Heart left ventricle (tissue), 16 donors: ENCODE results near the gene EHBP1L1. TPM values are rescaled to one million over a fixed set of nuclear protein-coding genes. Genes with fewer than 3 reads are reported as not detected.

ENCODE experiments used
- ATAC-seq, 4 donors: fragments of 200-7000 bp; cut with Tn5 transposase; one replicate each; pipeline ENCODE4 v1.9.1; 2020 to 2022; ENCODE audit warnings: moderate library complexity in 4 of 4, mild to moderate bottlenecking in 3 of 4, moderate number of reproducible peaks in 1 of 4
- DNase-seq, 5 donors: peaks; one replicate each; pipeline ENCODE4 v3.0.0-alpha.2; 2020
- H3K27ac ChIP-seq, 12 donors: fragments of 200-600 bp; sonication (generic) in 4 of 12; one replicate each; pipeline versions ENCODE4 v1.5.0 to v1.8.0; 2016 to 2022; ENCODE audit warnings: mild to moderate bottlenecking in 2 of 12
- H3K27me3 ChIP-seq, 9 donors: fragments of 200-600 bp; sonication (generic) in 2 of 9; one replicate each; pipeline versions ENCODE4 v1.5.1 to v1.8.0; 2016 to 2022; ENCODE audit warnings: mild to moderate bottlenecking in 3 of 9
- H3K36me3 ChIP-seq, 9 donors: fragments of 200-600 bp; sonication (generic) in 2 of 9; one replicate each; pipeline versions ENCODE4 v1.5.0 to v1.8.0; 2018 to 2022; ENCODE audit warnings: mild to moderate bottlenecking in 2 of 9
- H3K4me1 ChIP-seq, 12 donors: fragments of 200-600 bp; sonication (generic) in 4 of 12; one replicate each; pipeline versions ENCODE4 v1.5.0 to v1.8.0; 2016 to 2022; ENCODE audit warnings: mild to moderate bottlenecking in 3 of 12
- H3K4me3 ChIP-seq, 12 donors: fragments of 200-600 bp; sonication (generic) in 4 of 12; one replicate each; pipeline versions ENCODE4 v1.5.0 to v1.8.0; 2017 to 2022; ENCODE audit warnings: mild to moderate bottlenecking in 9 of 12, moderate library complexity in 4 of 12
- H3K9me3 ChIP-seq, 12 donors: fragments of 200-600 bp; sonication (generic) in 4 of 12; one replicate each; pipeline versions ENCODE4 v1.5.0 to v1.8.0; 2016 to 2022; ENCODE audit warnings: mild to moderate bottlenecking in 1 of 12
- CTCF ChIP-seq, 12 donors: fragments of 200-600 bp; sonication (generic) in 4 of 12; IDR thresholded peaks; one replicate each; pipeline versions ENCODE4 v1.5.0 to v1.8.0; 2018 to 2022; ENCODE audit warnings: antibody characterized with exemption in 12 of 12, mild to moderate bottlenecking in 5 of 12
- POLR2A ChIP-seq, 2 donors: fragments of 450-650 bp; IDR thresholded peaks; one replicate each; pipeline ENCODE4 v1.6.1; 2017; ENCODE audit warnings: antibody characterized with exemption in 2 of 2, mild to moderate bottlenecking in 2 of 2, moderate library complexity in 2 of 2
- WGBS, 4 donors: extraction: QIAGEN DNeasy Blood & Tissue Kit in 2 of 4; methylation state at CpG; one replicate each; pipeline versions ENCODE4 v1.1.5 to v1.1.7; 2013 to 2018; 5-methylcytosine and 5-hydroxymethylcytosine counted together
- intact Hi-C, 10 donors: fragments of 100-400 bp; cut with DNase I; formaldehyde crosslinking; loops; one replicate each; pipeline versions ENCODE4 v1.11.1 to v1.14.2; 2022
- polyA plus RNA-seq, 2 donors: library from polyadenylated mRNA; stranded (reverse); fragments of 200-250 nt; gene quantifications; one replicate each; pipeline ENCODE4 v1.2.3, GENCODE V29; 2013
- total RNA-seq, 9 donors: library from RNA; depleted of rRNA in 2 of 9; stranded (reverse); fragments of >200 nt in 2 of 9; fragmentation: NEBNext Ultra II Directional in 3 of 9; extraction: Animal tissue kit (Norgen Biotek cat#: 25700) in 3 of 9; gene quantifications; one replicate each; pipeline versions ENCODE4 v1.1.0 to v1.2.4, GENCODE V29; 2016 to 2023
- donor health status: ischemic (EF 13 %, LVEDD 7.1; RV severe dilation, severe dysfunction).
- donor health status: healthy with polysubstance abuse.
- donor health status: DM: no; HTN: yes; CAD: no.
- donor health status: DM: no; HTN: no; CAD: no.
- donor health status: ischemic (EF 25% LVEDD 6.9; RV normal size, moderate dysfunction).
- donor health status: ischemic (EF 25% LVEDD 5.7; RV mildly dilated, moderate dysfunction).
- donor health status: healthy.
- donor health status: DM: yes; HTN: yes; CAD: no.
- donor health status: ischemic (EF 35%, LVEDD 5.7; RV mildly dilated, moderate dysfunction).
- donor health status: nonischemic (EF 11% LVEDD 7.7; RV severe dilation, severe dysfunction).
- donor health status: DM: yes; HTN: yes; CAD: no.
- donor health status: PGD.
- donor health status: ischemic (EF 29% LVEDD 5.4; RV normal size, mild dysfunction).
- donor health status: nonischemic (EF 23%, LVEDD 6.1; RV moderate dilation, normal function).

The EHBP1L1 gene
- total and polyA plus RNA-seq, 11 donors = 37.4 to 144 (median 79.0) TPM

- peaks cover 0 to 23% (median 18%) of the 10 kb centered on the region in 12 donors for H3K4me1 ChIP-seq
- no peak for ATAC-seq
- H3K36me3 ChIP-seq = peaks cover 1 to 77% (median 67%) of the 10 kb centered on the region in 9 donors
- no peaks in the 10 kb centered on the region for H3K27me3 ChIP-seq
- TF ChIP-seq POLR2A (IDR thresholded peaks at IDR 0.05) (no peak), CTCF (IDR thresholded peaks at IDR 0.05) (no peak)
- intact Hi-C loops = loop anchor here in 2 of 10 donors (5.0 kb wide), 2 partner anchors 56 to 61 kb away; partner anchors contain the start of gene KCNK7 (in 1 of the 2)
- H3K27ac ChIP-seq = no peak overlapping the region
- H3K9me3 ChIP-seq = no peaks in the 10 kb centered on the region
- no peak for DNase-seq
- WGBS, 4 donors = 79 to 89% (median 84%) methylated on average over 6 to 12 of the region's 12 CpGs
- H3K4me3 ChIP-seq = no peak overlapping the region
Measured at GRCh38 chr11:65536412-65537295, 39.2 kb upstream of the EHBP1L1 start.

- H3K36me3 ChIP-seq = peaks cover 0 to 72% (median 61%) of the 10 kb centered on the region in 9 donors
- no peaks in the 10 kb centered on the region for H3K27me3 ChIP-seq
- 79 to 100% (median 92%) methylated on average over 1 to 2 of the region's 2 CpGs for WGBS, 4 donors
- H3K4me1 ChIP-seq = peaks cover 0 to 28% (median 20%) of the 10 kb centered on the region in 12 donors
- DNase-seq (no peak), ATAC-seq (no peak)
- no peak for TF ChIP-seq POLR2A (IDR thresholded peaks at IDR 0.05)
- no peak for TF ChIP-seq CTCF (IDR thresholded peaks at IDR 0.05)
- no peak overlapping the region for H3K4me3 ChIP-seq
- no peak overlapping the region for H3K27ac ChIP-seq
- no peaks in the 10 kb centered on the region for H3K9me3 ChIP-seq
- intact Hi-C loops = loop anchor here in 2 of 10 donors (5.0 kb wide), 2 partner anchors 55 to 60 kb away; partner anchors contain the start of gene KCNK7 (in 1 of the 2)
Measured at GRCh38 chr11:65537296-65537597, 38.6 kb upstream of the EHBP1L1 start.

GRCh38 chr11:65537620-65538231 is 38.1 kb upstream of the EHBP1L1 start:
- H3K27me3 ChIP-seq = no peaks in the 10 kb centered on the region
- H3K27ac ChIP-seq = no peak overlapping the region
- peaks cover 0 to 28% (median 20%) of the 10 kb centered on the region in 12 donors for H3K4me1 ChIP-seq
- TF ChIP-seq POLR2A (IDR thresholded peaks at IDR 0.05) (no peak), CTCF (IDR thresholded peaks at IDR 0.05) (no peak)
- no peak overlapping the region for H3K4me3 ChIP-seq
- no peaks in the 10 kb centered on the region for H3K9me3 ChIP-seq
- intact Hi-C loops = loop anchor here in 2 of 10 donors (5.0 kb wide), 2 partner anchors 55 to 60 kb away; partner anchors contain the start of gene KCNK7 (in 1 of the 2)
- DNase-seq (no peak), ATAC-seq (no peak)
- WGBS, 4 donors = 80 to 88% (median 83%) methylated on average over 12 to 18 of the region's 18 CpGs
- peaks cover 0 to 69% (median 56%) of the 10 kb centered on the region in 9 donors for H3K36me3 ChIP-seq
